HFFc6 (cell line): ENCODE data around the gene HES4. TPM values are rescaled to one million over a fixed set of nuclear protein-coding genes. Genes with fewer than 3 reads are reported as not detected.

Experiments used
- DNase-seq: peaks from one replicate; pipeline ENCODE4 v3.0.0-alpha.2; 2018
- H3K27ac Mint-ChIP-seq: 2 replicates; pipeline ENCODE4 v1.8.0; 2020; ENCODE audit warnings: mild to moderate bottlenecking, mixed read lengths
- H3K27me3 Mint-ChIP-seq: 2 replicates; pipeline ENCODE4 v1.8.0; 2021; ENCODE audit warnings: mild to moderate bottlenecking, moderate library complexity, mixed read lengths; ENCODE audit not compliant: insufficient read depth
- H3K36me3 Mint-ChIP-seq: 2 replicates; pipeline ENCODE4 v1.8.0; 2021; ENCODE audit warnings: low read depth, mixed read lengths
- H3K4me1 Mint-ChIP-seq: 2 replicates; pipeline ENCODE4 v1.8.0; 2020; ENCODE audit warnings: low read depth, mixed read lengths
- H3K4me3 Mint-ChIP-seq: 2 replicates; pipeline ENCODE4 v1.8.0; 2020; ENCODE audit warnings: mild to moderate bottlenecking, moderate library complexity, mixed read lengths
- H3K9me3 Mint-ChIP-seq: 2 replicates; pipeline ENCODE4 v1.8.0; 2020; ENCODE audit warnings: mild to moderate bottlenecking, mixed read lengths
- CTCF ChIP-seq: fragments of 200-600 bp; sonication (generic); IDR thresholded peaks from 2 replicates; pipeline ENCODE4 v1.5.0; 2021; ENCODE audit warnings: antibody characterized with exemption, mild to moderate bottlenecking
- total RNA-seq, 6 experiments: library from RNA; stranded (reverse); fragmentation: NEBNext Ultra II Directional; extraction: Animal tissue kit (Norgen Biotek cat#: 25700); gene quantifications; 2 replicates in 1 of 6; 3 replicates in 5 of 6; pipeline ENCODE4 v1.2.3, GENCODE V29; 2021

The HES4 gene
- total RNA-seq, 6 experiments from 2014 or later, result 14.1 to 17.4 (median 15.6) TPM

- Mint-ChIP-seq H3K36me3 (no peaks in the 10 kb centered on the region), H3K27ac (no peak overlapping the region), H3K27me3 (no peaks in the 10 kb centered on the region), H3K4me1 (no peaks in the 10 kb centered on the region), H3K9me3 (0 out of 2 replicates have a peak, but pooled peaks cover 3% of the 10 kb centered on the region), H3K4me3 (no peak overlapping the region)
- DNase-seq, result no peak
- no peak for TF ChIP-seq CTCF
Measured at GRCh38 chr1:974293-974640, 25.6 kb downstream of the HES4 start.

- Mint-ChIP-seq H3K36me3 (no peaks in the 10 kb centered on the region), H3K9me3 (0 out of 2 replicates have a peak, but pooled peaks cover 3% of the 10 kb centered on the region)
Measured at GRCh38 chr1:973459-974292, 26.2 kb downstream of the HES4 start.

GRCh38 chr1:972726-973458, 27.0 kb downstream of the HES4 start:
- no peaks in the 10 kb centered on the region for H3K4me1 Mint-ChIP-seq
- no peaks in the 10 kb centered on the region for H3K36me3 Mint-ChIP-seq
- no peak for DNase-seq
- H3K27ac Mint-ChIP-seq, result no peak overlapping the region
- no peaks in the 10 kb centered on the region for H3K27me3 Mint-ChIP-seq
- TF ChIP-seq CTCF, result no peak
- no peaks in the 10 kb centered on the region for H3K9me3 Mint-ChIP-seq
- H3K4me3 Mint-ChIP-seq, result no peak overlapping the region

More at GRCh38 chr1:973459-974292, 26.2 kb downstream of the HES4 start:
- DNase-seq, result no peak
- no peak for TF ChIP-seq CTCF
- Mint-ChIP-seq H3K4me1 (no peaks in the 10 kb centered on the region), H3K27ac (no peak overlapping the region), H3K27me3 (no peaks in the 10 kb centered on the region), H3K4me3 (no peak overlapping the region)

GRCh38 chr1:971751-972506, 28.0 kb downstream of the HES4 start:
- Mint-ChIP-seq H3K36me3 (no peaks in the 10 kb centered on the region), H3K4me3 (no peak overlapping the region), H3K27me3 (no peaks in the 10 kb centered on the region), H3K9me3 (no peaks in the 10 kb centered on the region), H3K27ac (no peak overlapping the region), H3K4me1 (no peaks in the 10 kb centered on the region)
- TF ChIP-seq CTCF, result no peak
- no peak for DNase-seq

GRCh38 chr1:970973-971730, 28.7 kb downstream of the HES4 start:
- Mint-ChIP-seq H3K4me1 (no peaks in the 10 kb centered on the region), H3K9me3 (no peaks in the 10 kb centered on the region), H3K4me3 (no peak overlapping the region), H3K27me3 (no peaks in the 10 kb centered on the region), H3K27ac (no peak overlapping the region), H3K36me3 (no peaks in the 10 kb centered on the region)
- TF ChIP-seq CTCF, result no peak
- no peak for DNase-seq
